ENCODE measurements around the gene KPNB1.

Gene KPNB1

DNA sequence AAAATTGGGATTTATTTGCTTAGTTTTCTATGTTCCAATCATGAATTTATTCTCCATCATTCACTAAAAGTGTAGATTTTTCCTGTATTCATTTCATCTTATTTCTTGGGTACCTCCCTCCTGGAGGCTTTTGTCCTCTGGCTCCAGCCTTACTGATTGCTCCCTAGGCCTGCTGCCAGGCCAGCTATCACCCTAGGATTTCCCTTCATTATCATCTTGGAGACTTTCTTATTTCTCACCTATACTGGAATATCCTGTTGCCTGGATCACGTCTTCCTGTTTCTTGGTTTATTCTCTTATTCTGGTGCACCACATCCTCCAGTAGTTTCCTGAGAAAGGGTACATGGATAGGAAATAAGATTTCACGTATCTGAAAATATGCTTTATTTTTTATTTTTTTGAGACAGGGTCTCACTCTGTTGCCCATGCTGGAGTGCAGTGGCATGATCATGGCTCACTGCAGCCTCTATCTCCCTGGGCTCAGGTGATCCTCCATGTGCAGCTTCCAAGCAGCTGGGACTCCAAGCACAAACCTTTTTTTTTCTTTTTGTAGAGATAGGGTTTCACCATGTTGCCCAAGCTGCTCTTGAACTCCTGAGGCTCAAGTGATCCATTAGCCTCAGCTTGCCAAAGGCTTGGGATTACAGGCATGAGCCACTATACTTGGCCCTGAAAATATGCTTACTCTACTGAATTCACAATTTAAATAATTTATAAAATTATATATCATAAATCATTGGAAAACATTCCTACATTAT is 13.3 kb upstream of the KPNB1 start:
- DNase-seq: no peak

GRCh38 chr17:47638903-47639302 is 10.8 kb upstream of the KPNB1 start:
- no peak for DNase-seq

GRCh38 chr17:47640076-47640475 is 9.6 kb upstream of the KPNB1 start:
- no peak for DNase-seq

DNA sequence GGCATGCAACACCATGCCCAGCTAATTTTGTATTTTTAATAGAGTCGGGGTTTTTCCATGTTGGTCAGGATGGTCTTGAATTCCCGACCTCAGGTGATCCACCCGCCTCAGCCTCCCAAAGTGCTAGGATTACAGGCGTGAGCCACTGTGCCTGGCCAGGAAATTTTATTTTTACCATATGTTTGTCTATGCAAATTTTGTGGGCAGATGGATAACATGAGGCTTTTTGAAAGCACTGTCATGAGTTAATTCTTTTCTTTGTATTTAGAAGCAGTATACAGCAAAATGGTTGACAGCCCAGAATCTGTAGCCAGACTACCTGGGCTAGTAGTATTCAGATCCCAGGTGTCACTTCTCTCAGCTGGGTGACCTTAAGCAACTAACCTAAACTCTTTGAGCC is 8.5 kb upstream of the KPNB1 start:
- DNase-seq: no peak

DNA sequence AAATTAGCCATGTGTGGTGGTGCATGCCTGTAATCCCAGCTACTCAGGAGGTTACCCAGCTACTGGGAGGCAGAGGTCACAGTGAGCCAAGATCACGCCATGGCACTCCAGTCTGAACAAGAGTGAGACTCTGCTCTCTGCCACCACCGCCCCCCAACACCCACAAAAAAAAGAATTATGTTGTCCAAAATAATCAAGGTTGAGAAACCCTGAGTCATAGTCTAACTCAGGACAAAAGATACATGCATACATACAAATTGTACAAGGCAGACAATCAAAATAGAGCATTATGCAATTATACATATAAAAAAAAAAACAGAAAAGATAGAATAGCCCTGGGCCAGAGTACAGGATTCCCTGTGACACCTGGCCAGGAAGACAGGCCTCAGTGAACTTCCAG is 6.6 kb upstream of the KPNB1 start:
- no peak for DNase-seq

- no peak for DNase-seq
Measured at GRCh38 chr17:47644324-47644723, 5.4 kb upstream of the KPNB1 start.

- DNase-seq: peak in 9 of 58 donors; percentile 52 to 73 (median 63)
Measured at GRCh38 chr17:47649972-47650524, 329 bp downstream of the KPNB1 start.

- DNase-seq: peak; percentile 51 to 97 (median 91)
Measured at GRCh38 chr17:47650525-47651522, 1.1 kb downstream of the KPNB1 start.

- no peak for DNase-seq
Measured at GRCh38 chr17:47651704-47652103, 2.0 kb downstream of the KPNB1 start.

DNA sequence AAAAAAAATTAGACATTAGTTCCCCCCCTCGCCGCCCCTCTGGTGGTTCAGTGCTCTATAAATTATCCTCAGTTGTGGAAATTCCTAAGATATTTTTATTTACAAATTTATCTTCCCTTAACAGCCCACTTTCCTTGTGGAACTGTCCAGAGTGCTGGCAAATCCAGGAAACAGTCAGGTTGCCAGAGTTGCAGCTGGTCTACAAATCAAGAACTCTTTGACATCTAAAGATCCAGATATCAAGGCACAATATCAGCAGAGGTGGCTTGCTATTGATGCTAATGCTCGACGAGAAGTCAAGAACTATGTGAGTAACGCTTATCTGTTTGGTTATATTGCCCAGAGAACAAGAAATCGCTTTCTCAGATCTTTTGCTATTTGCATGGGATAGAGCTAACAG is 2.9 kb downstream of the KPNB1 start:
- no peak for DNase-seq

DNA sequence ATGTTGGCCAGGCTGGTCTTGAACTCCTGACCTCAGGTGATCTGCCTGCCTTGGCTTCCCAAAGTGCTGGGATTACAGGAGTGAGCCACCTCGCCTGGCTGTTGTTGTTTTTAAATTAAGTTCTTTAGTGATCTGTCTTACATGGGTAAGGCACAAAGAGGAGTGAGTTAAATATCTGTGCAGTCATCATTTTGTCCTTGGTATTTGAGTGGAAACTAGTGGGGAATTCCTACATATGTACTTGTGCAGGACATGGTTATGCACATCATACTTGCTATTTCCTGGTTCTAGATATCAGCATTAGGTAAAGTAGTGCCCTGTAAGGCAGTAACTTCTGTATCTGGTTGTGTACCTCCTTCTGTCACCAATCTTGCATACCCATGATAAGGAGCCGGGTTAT is 3.7 kb downstream of the KPNB1 start:
- DNase-seq: no peak

GRCh38 chr17:47654991-47655390 is 5.3 kb downstream of the KPNB1 start:
- DNase-seq: peak in 2 of 58 donors; percentile 2

DNA sequence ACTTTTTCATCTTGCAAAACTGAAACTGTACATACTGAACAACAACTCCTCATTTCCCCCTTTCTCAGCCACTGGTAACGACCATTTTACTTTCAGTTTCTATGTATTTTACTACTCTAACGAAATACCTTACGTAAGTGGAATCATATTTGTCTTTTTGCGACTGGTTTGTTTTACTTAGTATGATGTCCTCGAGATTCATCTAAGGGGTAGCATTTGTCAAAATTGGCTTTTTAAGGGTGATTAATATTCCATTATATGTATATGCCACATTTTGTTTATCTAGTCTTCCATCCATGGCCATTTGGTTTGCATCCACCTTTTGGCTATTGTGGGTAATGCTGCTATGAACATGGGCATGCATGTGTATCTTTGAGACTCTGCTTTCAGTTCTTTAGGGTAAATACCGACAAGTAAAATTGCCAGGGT is 10.4 kb downstream of the KPNB1 start:
- no peak for DNase-seq

- peak in 40 of 58 donors; percentile 0 to 69 (median 18) for DNase-seq
Measured at GRCh38 chr17:47663912-47664623, 14.3 kb downstream of the KPNB1 start.

DNA sequence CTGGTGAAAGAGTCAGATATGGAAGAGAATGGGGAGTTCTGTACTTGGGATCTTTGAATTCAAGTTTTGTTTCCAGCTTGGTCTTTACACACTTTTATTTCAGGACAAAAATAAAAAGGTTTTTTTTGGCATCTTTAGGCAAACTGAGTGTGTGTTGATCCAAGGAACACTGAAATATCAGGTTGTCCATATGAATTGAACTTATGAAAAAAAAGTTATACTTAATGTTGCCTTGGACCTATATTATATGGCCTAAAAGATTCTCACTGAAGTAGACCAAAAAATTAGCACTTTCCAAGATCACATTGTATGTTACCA is 14.9 kb downstream of the KPNB1 start:
- no peak for DNase-seq

GRCh38 chr17:47665655-47666054 is 15.9 kb downstream of the KPNB1 start:
- no peak for DNase-seq

DNA sequence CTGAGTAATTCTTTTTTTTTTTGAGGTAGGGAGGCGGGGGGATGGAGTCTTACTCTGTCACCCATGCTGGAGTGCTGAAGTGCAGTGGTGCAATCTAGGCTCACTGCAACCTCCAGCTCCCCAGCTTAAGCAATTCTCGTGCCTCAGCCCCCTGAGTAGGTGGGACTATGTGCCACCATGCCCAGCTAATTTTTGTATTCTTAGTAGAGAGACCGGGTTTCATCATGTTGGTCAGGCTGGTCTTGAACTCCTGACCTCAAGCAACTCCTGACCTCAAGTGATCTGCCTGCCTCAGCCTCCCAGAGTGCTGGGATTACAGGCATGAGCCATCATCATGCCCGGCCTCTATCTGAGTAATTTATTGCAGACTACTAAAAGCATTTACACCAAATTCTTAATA is 19.4 kb downstream of the KPNB1 start:
- DNase-seq: no peak

DNA sequence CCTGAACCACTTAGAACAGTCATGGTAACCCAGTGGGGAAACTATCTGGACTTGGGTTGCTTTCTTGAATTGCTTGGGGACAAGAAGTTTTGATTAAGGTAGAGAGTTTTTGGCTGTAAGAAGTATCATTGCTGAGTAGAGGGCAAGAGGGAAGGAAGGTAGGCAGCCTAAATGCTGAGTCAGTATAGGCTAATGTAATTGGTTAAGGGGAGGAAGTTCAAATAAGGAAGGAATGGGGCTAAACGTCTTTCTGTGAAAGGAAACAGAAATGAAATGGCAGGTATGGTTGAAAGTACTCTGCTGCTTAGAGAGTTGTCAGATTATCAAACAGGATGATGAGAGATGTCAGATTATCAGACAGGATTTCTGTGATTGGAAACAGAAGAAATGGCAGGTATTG is 20.3 kb downstream of the KPNB1 start:
- DNase-seq: no peak

- no peak for DNase-seq
Measured at GRCh38 chr17:47674499-47674898, 24.8 kb downstream of the KPNB1 start.

DNA sequence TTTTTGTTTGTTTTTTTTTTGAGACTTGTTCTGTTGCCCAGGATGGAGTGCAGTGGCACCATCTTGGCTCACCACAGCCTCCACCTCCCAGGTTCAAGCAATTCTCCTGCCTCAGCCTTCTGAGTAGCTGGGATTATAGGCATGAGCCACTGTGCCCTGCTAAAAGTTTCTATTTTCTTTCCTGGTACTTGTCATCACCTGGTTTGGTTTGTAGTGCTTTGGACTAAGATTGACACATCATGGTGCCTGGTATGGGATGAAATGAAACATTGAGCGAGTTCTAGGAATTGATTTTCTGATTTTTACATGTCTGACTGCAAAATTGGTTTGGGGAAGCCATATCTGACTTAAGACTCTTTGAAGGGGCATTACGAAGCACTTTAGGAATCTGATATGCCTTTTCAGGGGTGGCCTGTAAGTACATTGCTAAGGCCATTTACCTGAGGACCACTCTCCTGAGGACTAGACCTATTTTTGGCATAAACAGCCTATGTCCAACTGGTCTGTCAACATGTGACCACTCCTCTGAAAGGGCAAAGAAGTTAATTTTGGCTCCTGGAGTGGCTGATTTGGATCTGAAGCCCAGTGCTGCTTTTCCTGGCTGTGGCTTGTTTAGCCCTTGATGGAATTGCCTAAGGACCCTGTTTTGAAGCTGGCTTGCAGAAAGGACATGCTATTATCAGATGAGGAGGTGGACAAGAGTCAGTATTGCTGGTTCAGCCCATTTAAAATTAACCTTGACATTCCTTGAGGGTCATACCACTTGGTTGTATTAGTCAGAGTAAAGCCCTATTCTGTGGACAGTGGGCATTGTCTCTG is 25.9 kb downstream of the KPNB1 start:
- no peak for DNase-seq

GRCh38 chr17:47676199-47676472 is 26.4 kb downstream of the KPNB1 start:
- no peak for DNase-seq

All from anterior cingulate cortex (tissue), 58 donors.